WTC11 (cell line): ENCODE results near the gene LYST. TPM values are rescaled to one million over a fixed set of nuclear protein-coding genes. Genes with fewer than 3 reads are reported as not detected.
A peak's percentile ranks its signal among the peaks of the same experiment; 100 is the strongest.

Source experiments
- ATAC-seq: fragments of 200-7000 bp; cut with Tn5 transposase; 2 replicates; pipeline ENCODE4 v1.10.0; 2021; ENCODE audit warnings: mild to moderate bottlenecking, moderate library complexity
- CTCF ChIA-PET: fragments of 300-600 bp; sonication (Branson Sonifier 250); formaldehyde crosslinking; loops from one replicate; lab custom pipeline; 2021; ENCODE audit warnings: antibody characterized with exemption; lab: Charles Lee
- POLR2A ChIA-PET: fragments of 350-600 bp; sonication (Branson Sonifier 250); formaldehyde crosslinking; loops from one replicate; lab custom pipeline; 2021; ENCODE audit warnings: antibody characterized with exemption; lab: Charles Lee
- DNase-seq: peaks from one replicate; pipeline ENCODE4 v3.0.0; 2021; ENCODE audit warnings: low spot score
- H3K27ac Mint-ChIP-seq: 2 replicates; pipeline ENCODE4 v1.8.0; 2021; ENCODE audit warnings: mixed read lengths
- H3K27me3 Mint-ChIP-seq: 2 replicates; pipeline ENCODE4 v1.8.0; 2021; ENCODE audit warnings: low read depth, mild to moderate bottlenecking, moderate library complexity, mixed read lengths
- H3K36me3 Mint-ChIP-seq: 2 replicates; pipeline ENCODE4 v1.8.0; 2021; ENCODE audit warnings: mixed read lengths
- H3K4me1 Mint-ChIP-seq: 2 replicates; pipeline ENCODE4 v1.8.0; 2022; ENCODE audit warnings: mixed read lengths
- H3K4me3 Mint-ChIP-seq: 2 replicates; pipeline ENCODE4 v1.8.0; 2021; ENCODE audit warnings: mild to moderate bottlenecking, moderate library complexity, mixed read lengths
- H3K9me3 Mint-ChIP-seq: 2 replicates; pipeline ENCODE4 v1.8.0; 2021; ENCODE audit warnings: mixed read lengths
- AR ChIP-seq: fragments of 250-450 bp; sonication (Bioruptor Pico); IDR thresholded peaks from 2 replicates; pipeline ENCODE4 v1.9.0; 2021; ENCODE audit warnings: mild to moderate bottlenecking
- ATF6 ChIP-seq: sonication (generic); formaldehyde crosslinking; IDR thresholded peaks from 2 replicates; pipeline ENCODE4 v1.8.1; 2023; ENCODE audit warnings: mild to moderate bottlenecking, missing genetic modification reagents
- CBFB ChIP-seq: sonication (generic); formaldehyde crosslinking; IDR thresholded peaks from 2 replicates; pipeline ENCODE4 v1.8.1; 2022; ENCODE audit warnings: mild to moderate bottlenecking, low read depth, missing genetic modification reagents
- CTCF ChIP-seq: fragments of 200-600 bp; IDR thresholded peaks from 2 replicates; pipeline ENCODE4 v1.8.0; 2022; ENCODE audit warnings: antibody characterized with exemption
- GABPB1 ChIP-seq: sonication (generic); formaldehyde crosslinking; IDR thresholded peaks from 2 replicates; pipeline ENCODE4 v1.8.1; 2023; ENCODE audit warnings: mild to moderate bottlenecking, missing genetic modification reagents
- JUN ChIP-seq: sonication (generic); formaldehyde crosslinking; IDR thresholded peaks from 2 replicates; pipeline ENCODE4 v1.8.0; 2023; ENCODE audit warnings: mild to moderate bottlenecking, missing genetic modification reagents
- NFATC4 ChIP-seq: fragments of 250-450 bp; sonication (Bioruptor Pico); IDR thresholded peaks from 2 replicates; pipeline ENCODE4 v1.9.0; 2021; ENCODE audit warnings: mild to moderate bottlenecking
- NFYB ChIP-seq: sonication (generic); formaldehyde crosslinking; conservative IDR thresholded peaks from 2 replicates; pipeline ENCODE4 v1.8.0; 2022; ENCODE audit warnings: low read depth, missing genetic modification reagents
- PREB ChIP-seq: sonication (generic); formaldehyde crosslinking; IDR thresholded peaks from 2 replicates; pipeline ENCODE4 v1.8.1; 2022; ENCODE audit warnings: mild to moderate bottlenecking, missing genetic modification reagents, moderate library complexity, borderline replicate concordance
- RORB ChIP-seq: fragments of 250-450 bp; sonication (Bioruptor Pico); IDR thresholded peaks from 2 replicates; pipeline ENCODE4 v1.9.0; 2021; ENCODE audit warnings: mild to moderate bottlenecking
- SMAD3 ChIP-seq: sonication (generic); formaldehyde crosslinking; IDR thresholded peaks from 2 replicates; pipeline ENCODE4 v1.8.0; 2022; ENCODE audit warnings: missing genetic modification reagents, mild to moderate bottlenecking, borderline replicate concordance
- SOX15 ChIP-seq: fragments of 250-450 bp; sonication (Bioruptor Pico); IDR thresholded peaks from 2 replicates; pipeline ENCODE4 v1.9.0; 2021; ENCODE audit warnings: mild to moderate bottlenecking
- TP53 ChIP-seq: sonication (generic); formaldehyde crosslinking; IDR thresholded peaks from 2 replicates; pipeline ENCODE4 v1.8.1; 2023; ENCODE audit warnings: mild to moderate bottlenecking, missing genetic modification reagents
- ZBTB21 ChIP-seq: sonication (generic); formaldehyde crosslinking; IDR thresholded peaks from 2 replicates; pipeline ENCODE4 v1.8.1; 2023; ENCODE audit warnings: mild to moderate bottlenecking, missing genetic modification reagents, borderline replicate concordance
- ZNF232 ChIP-seq: sonication (generic); formaldehyde crosslinking; IDR thresholded peaks from 2 replicates; pipeline ENCODE4 v1.8.0; 2022; ENCODE audit warnings: mild to moderate bottlenecking, missing genetic modification reagents
- ZNF425 ChIP-seq: fragments of 250-450 bp; sonication (Bioruptor Pico); conservative IDR thresholded peaks from 2 replicates; pipeline ENCODE4 v1.9.0; 2021; ENCODE audit warnings: mild to moderate bottlenecking
- ZNF512 ChIP-seq: sonication (generic); formaldehyde crosslinking; IDR thresholded peaks from 2 replicates; pipeline ENCODE4 v1.8.1; 2022; ENCODE audit warnings: missing genetic modification reagents, borderline replicate concordance
- total RNA-seq: library from RNA; stranded (reverse); gene quantifications from 3 replicates; pipeline ENCODE4 v1.2.3, GENCODE V29; 2021

Gene LYST
- total RNA-seq, 1 experiment from 2014 or later, result 0.59 TPM

GRCh38 chr1:235631816-235632215 lies 234.9 kb downstream of the LYST start (continued):
- TF ChIP-seq TP53 (CRISPR knock-in tag) (no peak), SMAD3 (CRISPR knock-in tag) (no peak), GABPB1 (CRISPR knock-in tag) (no peak), CBFB (CRISPR knock-in tag) (no peak), SOX15 (CRISPR knock-in tag) (no peak)
- TF ChIP-seq, all 79 proteins: peak for 0

- H3K9me3 Mint-ChIP-seq, result no peaks in the 10 kb centered on the region
- peaks cover 79% of the 10 kb centered on the region for H3K4me1 Mint-ChIP-seq
- ATAC-seq (peak; percentile 54), DNase-seq (no peak)
- CTCF ChIA-PET, result interaction anchor here (0.6 to 1.2 kb wide), 5 partner anchors 20 to 71 kb away, joined by 3 to 7 read pairs (median 3); no protein-coding TSS in a partner anchor
- TF ChIP-seq ZNF512 (CRISPR knock-in tag), result no peak
- H3K27ac Mint-ChIP-seq, result peak overlapping the region; percentile 15
- no peaks in the 10 kb centered on the region for H3K27me3 Mint-ChIP-seq
- H3K4me3 Mint-ChIP-seq, result no peak overlapping the region
- POLR2A ChIA-PET, result interaction anchor here (0.7 to 0.8 kb wide), 2 partner anchors 66 to 181 kb away, joined by 5 to 9 read pairs; no protein-coding TSS in a partner anchor
- no peaks in the 10 kb centered on the region for H3K36me3 Mint-ChIP-seq
These were observed 238.2 kb downstream of the LYST start for GRCh38 chr1:235628316-235629005.

GRCh38 chr1:235625831-235626230 lies 240.9 kb downstream of the LYST start:
- DNase-seq (no peak), ATAC-seq (no peak)
- CTCF ChIA-PET, result interaction anchor here (3.6 kb wide), 1 partner anchor 25 kb away, joined by 14 read pairs; no protein-coding TSS in a partner anchor
- no peaks in the 10 kb centered on the region for H3K36me3 Mint-ChIP-seq
- H3K27ac Mint-ChIP-seq, result no peak overlapping the region
- H3K4me1 Mint-ChIP-seq, result peaks cover 65% of the 10 kb centered on the region
- POLR2A ChIA-PET, result no interaction called here
- no peaks in the 10 kb centered on the region for H3K9me3 Mint-ChIP-seq
- no peaks in the 10 kb centered on the region for H3K27me3 Mint-ChIP-seq
- no peak overlapping the region for H3K4me3 Mint-ChIP-seq
- TF ChIP-seq ZNF232 (CRISPR knock-in tag), result no peak
- TF ChIP-seq NFATC4 (CRISPR knock-in tag), result no peak
- no peak for TF ChIP-seq ZNF512 (CRISPR knock-in tag)
- no peak for TF ChIP-seq ATF6
- TF ChIP-seq ZBTB21, result no peak
- TF ChIP-seq AR (CRISPR knock-in tag), result no peak
- no peak for TF ChIP-seq NFYB (CRISPR knock-in tag)
- TF ChIP-seq JUN, result no peak
- no peak for TF ChIP-seq PREB (CRISPR knock-in tag)
- no peak for TF ChIP-seq CTCF
- no peak for TF ChIP-seq ZNF425 (CRISPR knock-in tag)
- TF ChIP-seq RORB, result no peak
